Keratinocyte (primary cell): ENCODE measurements around the gene NDUFB6. TPM values are rescaled to one million over a fixed set of nuclear protein-coding genes. Genes with fewer than 3 reads are reported as not detected.

ENCODE experiments used
- DNase-seq: peaks from one replicate; pipeline ENCODE4 v3.0.0-alpha.2; 2011; ENCODE audit warnings: low read depth, missing footprints, low spot score
- FAIRE-seq: peaks from 2 replicates; lab custom pipeline; 2011; peaks lifted over from hg19 to GRCh38; lab: Jason Lieb, UNC
- H2AFZ ChIP-seq: 2 replicates; pipeline ENCODE4 v1.6.0; 2012; ENCODE audit warnings: low read length, control low read depth, inconsistent platforms; ENCODE audit not compliant: control insufficient read depth
- H3K27ac ChIP-seq: 2 replicates; pipeline ENCODE4 v1.5.1; 2011; ENCODE audit warnings: low read length; ENCODE audit not compliant: control insufficient read depth, insufficient read depth
- H3K27me3 ChIP-seq: 3 replicates; pipeline ENCODE4 v1.6.0; 2011; ENCODE audit warnings: low read length; ENCODE audit not compliant: control insufficient read depth, insufficient read depth; ENCODE audit errors: extremely low read depth
- H3K36me3 ChIP-seq, 2 experiments: 2 replicates in 1 of 2; 3 replicates in 1 of 2; pipeline ENCODE4 v1.5.1; 2011; ENCODE audit warnings: low read length in 2 of 2, mild to moderate bottlenecking in 1 of 2; ENCODE audit not compliant: control insufficient read depth in 2 of 2, insufficient read depth in 2 of 2; ENCODE audit errors: extremely low read depth in 1 of 2
- H3K4me1 ChIP-seq: 3 replicates; pipeline ENCODE4 v1.5.1; 2011; ENCODE audit warnings: low read length; ENCODE audit not compliant: control insufficient read depth, insufficient read depth; ENCODE audit errors: extremely low read depth
- H3K4me2 ChIP-seq: 3 replicates; pipeline ENCODE4 v1.6.0; 2011; ENCODE audit warnings: low read depth, low read length; ENCODE audit not compliant: control insufficient read depth, insufficient read depth; ENCODE audit errors: extremely low read depth
- H3K4me3 ChIP-seq, 3 experiments: fragments of 200-600 bp in 1 of 3; sonication (generic) in 1 of 3; 2 replicates in 2 of 3; 3 replicates in 1 of 3; pipeline ENCODE4 v1.5.1; 2011 to 2016; ENCODE audit warnings: low read length in 3 of 3, mild to moderate bottlenecking in 3 of 3, control low read depth in 2 of 3, inconsistent platforms in 1 of 3, low read depth in 1 of 3, mixed read lengths in 1 of 3, mixed run types in 1 of 3, moderate library complexity in 1 of 3; ENCODE audit not compliant: control insufficient read depth in 2 of 3, insufficient read depth in 2 of 3; ENCODE audit errors: extremely low read depth in 1 of 3
- H3K79me2 ChIP-seq: 2 replicates; pipeline ENCODE4 v1.6.0; 2012; ENCODE audit warnings: low read length; ENCODE audit not compliant: control insufficient read depth, insufficient read depth
- H3K9ac ChIP-seq: 3 replicates; pipeline ENCODE4 v1.6.0; 2011; ENCODE audit warnings: low read length; ENCODE audit not compliant: control insufficient read depth, insufficient read depth; ENCODE audit errors: extremely low read depth
- H3K9me1 ChIP-seq: 3 replicates; pipeline ENCODE4 v1.6.0; 2011; ENCODE audit warnings: low read length; ENCODE audit not compliant: control insufficient read depth, insufficient read depth; ENCODE audit errors: extremely low read depth
- H3K9me3 ChIP-seq: 2 replicates; pipeline ENCODE4 v1.5.1; 2012; ENCODE audit warnings: low read depth, low read length; ENCODE audit not compliant: control insufficient read depth
- H4K20me1 ChIP-seq: 3 replicates; pipeline ENCODE4 v1.6.0; 2011; ENCODE audit warnings: low read length; ENCODE audit not compliant: control insufficient read depth, insufficient read depth; ENCODE audit errors: extremely low read depth
- EZH2 ChIP-seq: IDR thresholded peaks from one replicate; pipeline ENCODE4 v1.6.1; 2012; ENCODE audit warnings: inconsistent platforms, mild to moderate bottlenecking, low read length, moderate library complexity
- dilution Hi-C: fragments of 300-500 bp; cut with MboI; formaldehyde crosslinking; loops from one replicate; pipeline ENCODE4 v1.7.0; 2020; ENCODE audit warnings: low sequenced_read_pairs; ENCODE audit not compliant: extremely low pct_ligation_motif_present
- polyA plus RNA-seq, 5 experiments: library from polyadenylated mRNA; depleted of rRNA in 3 of 5; stranded (reverse) in 3 of 5; stranded (forward) in 1 of 5; unstranded in 1 of 5; fragments of >200 nt; gene quantifications; 1 replicate in 1 of 5; 2 replicates in 3 of 5; 3 replicates in 1 of 5; pipeline versions ENCODE4 v1.2.1 to v1.2.3, GENCODE V29; 2011 to 2012; ENCODE audit warnings: missing spikeins in 2 of 5, low read depth in 1 of 5, low replicate concordance in 1 of 5
- TF ChIP-seq, protein P1 (sequence below), 3 experiments: IDR thresholded peaks in 1 of 3; conservative IDR thresholded peaks in 1 of 3; optimal IDR thresholded peaks in 1 of 3; 2 replicates in 2 of 3; 3 replicates in 1 of 3; pipeline versions ENCODE3 to v1.5.1; 2011; ENCODE audit warnings: low read length in 3 of 3, mild to moderate bottlenecking in 3 of 3, moderate library complexity in 2 of 3, control low read depth in 1 of 3, inconsistent platforms in 1 of 3; ENCODE audit not compliant: insufficient read depth in 2 of 3; ENCODE audit errors: extremely low read depth in 1 of 3

The NDUFB6 gene
- polyA plus RNA-seq, 1 donor (not counting 4 experiments of a cell fraction or from before 2014, with no cell fraction given): 67.0 TPM

DNA sequence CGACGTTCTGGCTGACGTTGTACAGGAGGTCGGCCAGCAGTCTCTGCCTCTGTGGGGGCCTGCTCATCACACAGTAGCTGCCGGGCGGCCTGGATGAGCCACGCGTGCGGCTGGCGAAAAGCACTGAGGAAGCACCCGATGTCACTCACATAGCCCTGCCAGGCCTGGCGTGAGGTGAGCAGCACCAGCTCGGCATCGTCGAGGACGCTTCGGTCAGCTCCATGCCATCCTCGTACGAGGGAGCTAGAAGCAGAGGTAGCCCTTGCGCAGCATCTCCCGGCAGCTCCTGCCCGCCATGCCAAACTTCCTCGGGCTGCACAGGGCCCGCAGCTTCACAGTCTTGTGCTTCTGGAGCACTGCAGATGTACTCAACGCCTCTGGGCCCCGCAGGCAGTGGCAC lies 6.2 kb downstream of the NDUFB6 start:
- Histone ChIP-seq H3K27me3 (no peaks in the 10 kb centered on the region), H3K9ac (no peak overlapping the region), H3K79me2 (peaks cover 38% of the 10 kb centered on the region), H3K4me3 (no peak overlapping the region), H3K9me3 (no peaks in the 10 kb centered on the region), H3K9me1 (no peaks in the 10 kb centered on the region), H3K4me2 (no peak overlapping the region), H3K4me1 (peaks cover 6% of the 10 kb centered on the region), H2AFZ (no peak overlapping the region), H3K36me3 (peaks cover 4 to 11% of the 10 kb centered on the region in 2 experiments), H4K20me1 (no peaks in the 10 kb centered on the region), H3K27ac (no peak overlapping the region)
- no peak for TF ChIP-seq EZH2
- TF ChIP-seq, protein P1, sequence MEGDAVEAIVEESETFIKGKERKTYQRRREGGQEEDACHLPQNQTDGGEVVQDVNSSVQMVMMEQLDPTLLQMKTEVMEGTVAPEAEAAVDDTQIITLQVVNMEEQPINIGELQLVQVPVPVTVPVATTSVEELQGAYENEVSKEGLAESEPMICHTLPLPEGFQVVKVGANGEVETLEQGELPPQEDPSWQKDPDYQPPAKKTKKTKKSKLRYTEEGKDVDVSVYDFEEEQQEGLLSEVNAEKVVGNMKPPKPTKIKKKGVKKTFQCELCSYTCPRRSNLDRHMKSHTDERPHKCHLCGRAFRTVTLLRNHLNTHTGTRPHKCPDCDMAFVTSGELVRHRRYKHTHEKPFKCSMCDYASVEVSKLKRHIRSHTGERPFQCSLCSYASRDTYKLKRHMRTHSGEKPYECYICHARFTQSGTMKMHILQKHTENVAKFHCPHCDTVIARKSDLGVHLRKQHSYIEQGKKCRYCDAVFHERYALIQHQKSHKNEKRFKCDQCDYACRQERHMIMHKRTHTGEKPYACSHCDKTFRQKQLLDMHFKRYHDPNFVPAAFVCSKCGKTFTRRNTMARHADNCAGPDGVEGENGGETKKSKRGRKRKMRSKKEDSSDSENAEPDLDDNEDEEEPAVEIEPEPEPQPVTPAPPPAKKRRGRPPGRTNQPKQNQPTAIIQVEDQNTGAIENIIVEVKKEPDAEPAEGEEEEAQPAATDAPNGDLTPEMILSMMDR (optimal IDR thresholded peaks at IDR 0.05 in 1 of 3, IDR thresholded peaks at IDR 0.05 in 1 of 3, conservative IDR thresholded peaks at IDR 0.05 in 1 of 3; ENCODE audit: extremely low read depth in 1 of 3, insufficient read depth in 2 of 3, low read length in 3 of 3): no peak
- FAIRE-seq (no peak), DNase-seq (no peak)
- dilution Hi-C loops: loop anchor here (25.0 kb wide), 1 partner anchor 129 kb away; no protein-coding TSS in a partner anchor

GRCh38 chr9:32565967-32566366 lies 7.0 kb downstream of the NDUFB6 start:
- peaks cover 32% of the 10 kb centered on the region for H3K79me2 ChIP-seq
- dilution Hi-C loops: loop anchor here (25.0 kb wide), 1 partner anchor 129 kb away; no protein-coding TSS in a partner anchor
- DNase-seq: no peak
- TF ChIP-seq EZH2: no peak
- TF ChIP-seq, protein P1 (optimal IDR thresholded peaks at IDR 0.05 in 1 of 3, IDR thresholded peaks at IDR 0.05 in 1 of 3, conservative IDR thresholded peaks at IDR 0.05 in 1 of 3; ENCODE audit: extremely low read depth in 1 of 3, insufficient read depth in 2 of 3, low read length in 3 of 3): no peak
- H3K9me3 ChIP-seq: no peaks in the 10 kb centered on the region
- FAIRE-seq: no peak
- H3K9me1 ChIP-seq: no peaks in the 10 kb centered on the region
- no peak overlapping the region for H3K27ac ChIP-seq
- no peak overlapping the region for H3K4me3 ChIP-seq
- no peaks in the 10 kb centered on the region for H3K4me1 ChIP-seq
- no peak overlapping the region for H2AFZ ChIP-seq
- H3K27me3 ChIP-seq: no peaks in the 10 kb centered on the region
- no peak overlapping the region for H3K4me2 ChIP-seq
- no peak overlapping the region for H3K9ac ChIP-seq
- peaks cover 4 to 11% of the 10 kb centered on the region in 2 experiments for H3K36me3 ChIP-seq
- H4K20me1 ChIP-seq: no peaks in the 10 kb centered on the region
